WTC11 (cell line): ENCODE measurements around the gene ZNF613.

Experiments
- TF ChIP-seq, protein P1 (sequence below): fragments of 200-600 bp; IDR thresholded peaks from 2 replicates; pipeline ENCODE4 v1.8.0; 2022; ENCODE audit warnings: antibody characterized with exemption
- TF ChIP-seq, protein P2 (sequence below): sonication (generic); formaldehyde crosslinking; IDR thresholded peaks from 2 replicates; pipeline ENCODE4 v1.8.0; 2022; ENCODE audit warnings: mild to moderate bottlenecking, missing genetic modification reagents

DNA sequence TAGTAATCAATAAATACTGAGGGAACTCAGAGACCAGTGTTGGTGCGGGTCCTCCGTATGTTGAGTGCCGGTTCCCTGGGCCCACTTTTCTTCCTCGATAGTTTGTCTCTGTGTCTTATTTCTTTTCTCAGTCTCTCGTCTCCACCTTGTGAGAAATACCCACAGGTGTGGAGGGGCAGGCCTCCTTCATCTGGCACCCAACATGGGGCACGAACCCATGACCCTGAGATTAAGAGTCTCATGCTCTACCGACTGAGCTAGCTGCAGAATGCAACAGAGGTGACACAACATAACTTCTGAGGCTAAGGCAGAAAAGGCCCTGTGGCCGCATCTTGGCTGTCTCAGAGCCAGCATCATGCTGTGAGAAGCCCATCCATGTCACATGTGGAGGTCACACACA, 5.3 kb upstream of the ZNF613 start:
- TF ChIP-seq, protein P1, sequence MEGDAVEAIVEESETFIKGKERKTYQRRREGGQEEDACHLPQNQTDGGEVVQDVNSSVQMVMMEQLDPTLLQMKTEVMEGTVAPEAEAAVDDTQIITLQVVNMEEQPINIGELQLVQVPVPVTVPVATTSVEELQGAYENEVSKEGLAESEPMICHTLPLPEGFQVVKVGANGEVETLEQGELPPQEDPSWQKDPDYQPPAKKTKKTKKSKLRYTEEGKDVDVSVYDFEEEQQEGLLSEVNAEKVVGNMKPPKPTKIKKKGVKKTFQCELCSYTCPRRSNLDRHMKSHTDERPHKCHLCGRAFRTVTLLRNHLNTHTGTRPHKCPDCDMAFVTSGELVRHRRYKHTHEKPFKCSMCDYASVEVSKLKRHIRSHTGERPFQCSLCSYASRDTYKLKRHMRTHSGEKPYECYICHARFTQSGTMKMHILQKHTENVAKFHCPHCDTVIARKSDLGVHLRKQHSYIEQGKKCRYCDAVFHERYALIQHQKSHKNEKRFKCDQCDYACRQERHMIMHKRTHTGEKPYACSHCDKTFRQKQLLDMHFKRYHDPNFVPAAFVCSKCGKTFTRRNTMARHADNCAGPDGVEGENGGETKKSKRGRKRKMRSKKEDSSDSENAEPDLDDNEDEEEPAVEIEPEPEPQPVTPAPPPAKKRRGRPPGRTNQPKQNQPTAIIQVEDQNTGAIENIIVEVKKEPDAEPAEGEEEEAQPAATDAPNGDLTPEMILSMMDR: no peak
- TF ChIP-seq, protein P2, sequence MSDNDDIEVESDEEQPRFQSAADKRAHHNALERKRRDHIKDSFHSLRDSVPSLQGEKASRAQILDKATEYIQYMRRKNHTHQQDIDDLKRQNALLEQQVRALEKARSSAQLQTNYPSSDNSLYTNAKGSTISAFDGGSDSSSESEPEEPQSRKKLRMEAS (CRISPR knock-in tag): no peak
